HG03196 (cell line): ENCODE results near the gene TRIP13.
"Not testable (repeated sequence)": the region's sequence is repeated elsewhere in the genome, so short reads cannot be mapped to it uniquely, and the experiment has no call there.

Experiments used
- ATAC-seq: cut with Tn5 transposase; IDR thresholded peaks from one replicate; pipeline ENCODE4 v1.9.1; 2021; ENCODE audit not compliant: unreplicated experiment

TRIP13 gene

DNA sequence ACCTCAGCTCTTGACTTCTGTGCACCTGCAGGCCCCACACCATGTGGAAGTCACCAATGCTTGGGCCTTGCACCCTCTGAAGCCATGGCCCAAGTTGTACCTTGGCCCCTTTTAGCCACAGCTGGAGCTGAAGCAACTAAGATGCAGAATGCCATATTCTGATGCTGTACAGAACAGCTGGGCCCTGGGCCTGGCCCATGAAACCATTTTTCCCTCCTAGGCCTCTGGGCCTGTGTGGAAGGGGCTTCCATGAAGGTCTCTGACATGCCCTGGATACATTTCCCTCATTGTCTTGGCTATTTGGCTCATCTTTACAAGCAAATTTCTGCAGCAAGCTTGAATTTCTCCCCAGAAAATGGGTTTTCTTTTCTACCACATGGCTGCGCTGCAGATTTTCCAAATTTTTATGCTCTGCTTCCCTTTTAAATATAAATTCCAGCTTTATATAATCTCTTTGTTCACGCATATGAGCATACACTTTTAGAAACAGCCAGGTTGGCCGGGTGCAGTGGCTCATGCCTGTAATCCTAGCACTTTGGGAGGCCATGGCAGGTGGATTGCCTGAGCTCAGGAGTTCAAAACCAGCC lies 41.8 kb downstream of the TRIP13 start:
- ATAC-seq = not testable (repeated sequence)

DNA sequence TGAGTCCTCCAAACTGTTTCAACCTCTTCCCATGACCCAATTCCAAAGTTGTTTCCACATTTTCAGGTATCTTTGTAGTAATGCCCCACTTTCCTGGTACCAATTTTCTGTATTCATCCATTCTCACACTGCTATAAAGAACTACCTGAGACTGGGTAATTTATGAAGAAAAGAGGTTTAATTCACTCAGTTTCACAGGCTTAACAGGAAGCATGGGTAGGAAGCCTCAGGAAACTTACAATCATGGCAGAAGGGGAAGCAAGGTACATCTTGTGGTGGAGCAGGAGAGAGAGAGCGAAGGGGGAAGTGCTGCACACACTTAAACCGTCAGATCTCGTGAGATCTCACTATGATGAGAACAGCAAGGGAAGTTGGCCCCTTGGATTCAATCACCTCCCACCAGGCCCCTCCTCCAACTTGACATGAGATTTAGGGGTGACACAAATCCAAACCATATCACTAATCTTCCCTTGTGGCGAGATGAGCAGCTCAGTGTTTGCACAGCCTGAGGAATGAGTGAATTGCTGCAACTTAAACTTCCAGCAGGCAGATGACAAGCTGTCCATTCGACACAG lies 42.9 kb downstream of the TRIP13 start:
- no peak for ATAC-seq

DNA sequence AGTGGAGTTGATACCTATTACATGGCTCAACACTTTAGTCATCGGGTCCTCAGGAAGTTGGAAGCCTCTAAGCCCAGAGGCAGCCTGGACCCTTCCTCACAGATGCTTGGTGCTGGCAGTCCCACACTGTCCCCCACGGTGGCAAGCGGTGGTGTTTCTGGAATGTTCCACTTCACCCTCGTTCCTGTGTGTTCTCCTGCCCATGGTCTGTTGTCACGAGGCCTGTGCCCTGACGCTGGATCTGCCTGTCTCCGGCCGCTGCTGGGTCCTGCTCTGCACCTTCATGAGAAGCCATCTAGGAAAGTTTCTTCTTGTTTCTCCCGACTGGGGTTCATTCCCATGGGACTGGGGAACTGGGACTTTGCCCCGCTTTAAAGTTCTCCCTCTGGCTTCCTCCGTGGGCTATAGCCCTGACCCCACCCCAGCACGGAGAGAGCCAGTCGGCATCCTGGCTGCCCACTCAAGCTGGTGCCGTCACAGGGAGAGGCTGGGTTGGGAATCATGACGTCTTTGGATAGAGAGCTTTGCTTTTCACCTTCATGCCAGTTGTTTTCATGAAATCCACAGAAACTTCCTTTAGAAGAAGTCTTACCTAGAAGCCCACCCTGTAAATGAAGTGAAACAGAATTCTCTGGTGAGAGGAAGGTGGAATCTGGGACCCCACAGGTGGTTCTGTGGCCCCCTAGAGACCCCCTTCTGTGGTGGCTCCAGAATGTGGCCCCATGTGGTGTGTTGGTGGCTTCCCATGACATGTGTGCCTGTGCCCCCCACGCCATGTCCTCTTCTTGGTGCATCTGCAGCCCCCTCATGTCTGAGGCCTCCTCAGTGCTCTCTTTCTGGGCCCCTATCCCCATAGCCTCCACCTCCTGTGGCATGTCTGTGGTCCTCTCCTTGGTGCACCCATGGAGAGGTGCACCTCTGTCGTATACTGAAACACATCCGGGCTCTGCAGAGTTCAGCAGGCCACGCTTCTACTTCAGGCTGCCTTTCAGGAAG lies 43.8 kb downstream of the TRIP13 start:
- no peak for ATAC-seq

DNA sequence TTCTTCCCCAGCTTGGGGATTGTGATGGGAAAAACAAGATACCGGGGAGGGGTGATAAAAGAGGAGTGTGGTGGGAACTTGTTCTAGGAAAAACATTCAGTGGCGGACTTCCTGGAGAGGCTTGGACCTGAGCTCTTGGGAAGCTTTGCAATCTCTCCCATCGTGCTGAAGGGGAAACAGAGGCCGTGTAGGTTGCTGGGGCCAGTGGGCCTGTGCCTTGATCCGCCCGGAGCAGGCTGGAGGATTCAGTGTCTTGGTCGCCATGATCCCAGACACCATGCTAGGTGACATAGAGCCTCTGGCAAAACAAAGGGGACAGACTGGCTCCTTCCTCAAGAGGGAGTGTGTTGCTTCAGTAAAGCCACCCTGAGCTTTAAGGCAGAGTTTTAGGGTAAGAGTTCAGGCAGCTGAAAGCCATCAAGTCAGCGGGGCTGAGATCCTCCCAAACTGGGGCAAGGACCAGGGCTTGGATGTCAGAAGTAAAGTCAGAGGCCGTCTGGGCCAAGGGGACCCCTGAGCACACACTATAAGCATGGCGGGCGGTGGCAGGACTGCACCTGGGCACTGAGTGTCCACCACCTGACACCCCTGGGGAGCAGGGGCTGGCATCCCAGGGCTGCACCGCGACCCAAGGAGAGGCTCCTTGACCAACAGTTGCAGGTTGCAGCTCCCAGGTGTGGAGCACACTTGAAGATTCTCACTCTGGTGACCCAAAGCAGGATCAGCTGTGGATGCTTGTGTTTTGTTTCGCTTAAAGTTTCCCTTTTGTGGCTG lies 44.7 kb downstream of the TRIP13 start:
- ATAC-seq = no peak

DNA sequence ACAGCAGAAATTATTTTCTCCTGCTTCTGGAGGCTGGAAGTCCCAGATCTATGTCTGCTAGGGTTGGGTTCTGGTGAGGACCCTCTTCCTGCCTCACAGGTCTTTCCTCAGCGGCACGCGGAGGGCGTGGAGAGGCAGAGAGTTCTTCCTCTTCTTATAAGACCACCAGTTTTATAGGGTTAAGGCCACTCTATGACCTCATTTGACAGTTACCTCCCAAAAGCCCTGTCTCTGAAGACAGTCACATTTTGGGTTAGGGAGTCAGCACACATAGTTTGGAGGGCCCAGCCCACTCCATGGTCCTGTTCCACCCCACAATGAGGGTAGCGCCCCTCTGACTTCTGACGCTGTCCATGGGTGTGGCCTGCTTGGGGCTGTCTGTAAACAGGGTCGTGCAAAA lies 46.7 kb downstream of the TRIP13 start:
- ATAC-seq = no peak

DNA sequence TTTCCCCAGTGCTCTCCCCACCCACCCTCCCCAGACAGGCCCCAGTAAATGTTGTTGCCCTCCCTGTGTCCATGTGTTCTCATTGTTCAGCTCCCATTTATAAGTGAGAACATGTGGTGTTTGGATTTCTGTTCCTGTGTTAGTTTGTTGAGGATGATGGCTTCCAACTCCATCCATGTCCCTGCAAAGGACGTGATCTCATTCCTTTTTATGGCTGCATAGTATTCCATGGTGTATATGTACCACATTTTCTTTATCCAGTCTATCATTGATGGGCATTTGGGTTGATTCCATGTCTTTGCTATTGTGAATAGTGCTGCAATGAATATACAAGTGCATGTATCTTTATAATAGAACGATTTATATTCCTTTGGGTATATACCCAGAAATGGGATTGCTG lies 48.1 kb downstream of the TRIP13 start:
- ATAC-seq = not testable (repeated sequence)

DNA sequence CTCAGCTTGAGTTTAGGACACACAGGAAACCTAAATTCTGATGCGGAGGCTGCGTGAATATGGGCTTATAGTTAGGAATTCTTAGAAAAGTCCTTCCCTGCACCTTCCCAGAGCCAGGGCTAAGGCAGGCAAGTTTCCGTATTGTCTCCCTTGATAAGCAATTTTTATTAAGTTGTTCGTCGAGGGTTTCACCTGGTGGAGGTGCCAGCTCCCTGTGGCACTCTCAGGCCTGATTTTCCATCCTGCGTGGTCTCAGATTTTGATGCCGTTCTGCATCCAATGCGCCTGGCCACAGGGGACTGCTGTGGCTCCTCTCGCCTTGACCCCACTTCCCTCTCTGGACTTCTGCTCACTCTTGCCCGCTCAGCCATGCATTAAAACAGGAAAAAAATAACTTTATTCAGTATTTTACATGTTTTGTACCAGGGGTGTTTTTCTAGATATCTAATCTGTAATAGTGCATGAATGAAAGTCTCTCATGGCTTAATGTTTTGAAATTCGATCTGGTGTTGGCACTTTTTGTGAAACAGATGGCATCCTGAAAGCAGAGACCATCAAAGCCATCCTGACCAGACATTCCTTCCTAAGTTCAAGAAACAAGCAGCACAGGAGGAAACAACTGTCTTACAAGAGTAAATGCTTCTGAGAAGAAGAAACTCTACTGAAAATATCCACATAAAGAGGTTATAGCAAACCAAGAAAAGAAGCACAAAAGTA lies 50.7 kb downstream of the TRIP13 start:
- no peak for ATAC-seq

DNA sequence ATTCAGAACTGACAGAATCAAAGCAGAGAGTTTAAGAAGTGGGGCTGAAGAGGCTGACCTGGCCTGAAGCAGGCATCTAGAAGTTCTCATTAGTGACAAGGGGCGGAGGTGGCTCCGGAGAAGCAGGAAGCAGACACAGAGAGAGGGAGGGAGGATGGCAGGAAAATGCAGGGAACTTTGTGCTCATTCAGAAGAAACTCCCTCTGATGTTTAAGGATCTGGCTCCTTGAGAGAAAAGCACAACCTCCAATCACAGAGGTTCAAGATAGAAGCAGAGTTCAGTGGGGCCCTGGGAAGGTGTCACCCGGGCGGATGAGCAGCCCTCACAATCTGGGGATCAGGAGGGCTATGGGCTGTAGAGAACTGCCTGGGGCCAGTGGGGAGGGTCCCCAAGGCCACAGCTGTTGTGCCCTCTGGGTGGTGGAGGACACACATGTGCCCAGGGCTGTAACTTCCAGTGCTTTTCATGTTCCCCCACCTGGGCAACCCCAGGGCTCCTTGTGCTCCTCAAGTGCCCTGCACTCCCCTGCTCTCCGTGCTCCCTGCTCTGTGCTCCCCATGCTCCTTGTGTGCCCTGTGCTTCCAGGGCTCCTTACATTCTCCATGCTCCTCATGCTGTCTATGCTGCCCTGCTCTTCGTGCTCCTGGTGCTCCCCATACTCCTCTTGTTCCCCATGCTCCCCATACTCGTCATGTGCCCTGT lies 51.4 kb downstream of the TRIP13 start:
- no peak for ATAC-seq

DNA sequence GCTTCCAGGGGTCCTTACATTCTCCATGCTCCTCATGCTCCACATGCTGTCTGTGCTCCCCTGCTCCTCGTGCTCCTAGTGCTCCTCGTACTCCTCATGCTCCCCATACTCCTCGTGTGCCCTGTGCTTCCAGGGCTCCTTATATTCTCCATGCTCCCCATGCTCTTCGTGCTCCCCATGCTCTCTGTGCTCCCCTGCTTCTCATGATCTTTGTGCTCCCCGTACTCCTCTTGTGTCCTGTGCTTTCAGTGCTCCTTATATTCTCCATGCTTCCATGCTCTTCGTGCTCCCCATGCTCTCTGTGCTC lies 51.9 kb downstream of the TRIP13 start:
- no peak for ATAC-seq

DNA sequence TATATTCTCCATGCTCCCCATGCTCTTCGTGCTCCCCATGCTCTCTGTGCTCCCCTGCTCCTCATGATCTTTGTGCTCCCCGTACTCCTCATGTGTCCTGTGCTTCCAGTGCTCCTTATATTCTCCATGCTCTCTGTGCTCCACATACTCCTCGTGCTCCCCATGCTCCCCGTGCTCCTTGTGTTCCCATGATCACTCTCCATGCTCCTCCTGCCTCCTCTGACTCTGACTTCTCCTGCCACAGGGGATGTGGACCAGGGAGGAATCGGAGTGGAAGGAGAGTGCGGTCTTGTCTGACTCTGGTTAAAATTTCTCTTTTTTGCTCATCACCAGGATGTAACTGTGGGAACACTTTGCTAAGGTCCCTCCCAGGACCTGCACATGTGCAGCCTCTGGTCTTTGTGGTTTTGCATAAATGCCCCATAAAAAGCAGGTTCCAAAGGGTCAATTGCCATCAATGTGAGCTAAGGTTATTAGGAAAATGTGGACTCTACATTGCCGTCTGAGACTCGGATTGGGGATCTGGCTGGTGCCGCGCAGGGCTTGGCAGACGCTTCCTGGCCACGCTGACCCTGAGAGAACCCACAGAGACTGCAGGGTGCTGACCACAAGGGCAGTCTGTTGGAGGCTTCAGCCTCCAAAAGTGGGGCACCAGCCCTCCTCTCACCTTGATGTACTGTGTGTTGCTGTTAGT lies 52.5 kb downstream of the TRIP13 start:
- ATAC-seq = no peak

DNA sequence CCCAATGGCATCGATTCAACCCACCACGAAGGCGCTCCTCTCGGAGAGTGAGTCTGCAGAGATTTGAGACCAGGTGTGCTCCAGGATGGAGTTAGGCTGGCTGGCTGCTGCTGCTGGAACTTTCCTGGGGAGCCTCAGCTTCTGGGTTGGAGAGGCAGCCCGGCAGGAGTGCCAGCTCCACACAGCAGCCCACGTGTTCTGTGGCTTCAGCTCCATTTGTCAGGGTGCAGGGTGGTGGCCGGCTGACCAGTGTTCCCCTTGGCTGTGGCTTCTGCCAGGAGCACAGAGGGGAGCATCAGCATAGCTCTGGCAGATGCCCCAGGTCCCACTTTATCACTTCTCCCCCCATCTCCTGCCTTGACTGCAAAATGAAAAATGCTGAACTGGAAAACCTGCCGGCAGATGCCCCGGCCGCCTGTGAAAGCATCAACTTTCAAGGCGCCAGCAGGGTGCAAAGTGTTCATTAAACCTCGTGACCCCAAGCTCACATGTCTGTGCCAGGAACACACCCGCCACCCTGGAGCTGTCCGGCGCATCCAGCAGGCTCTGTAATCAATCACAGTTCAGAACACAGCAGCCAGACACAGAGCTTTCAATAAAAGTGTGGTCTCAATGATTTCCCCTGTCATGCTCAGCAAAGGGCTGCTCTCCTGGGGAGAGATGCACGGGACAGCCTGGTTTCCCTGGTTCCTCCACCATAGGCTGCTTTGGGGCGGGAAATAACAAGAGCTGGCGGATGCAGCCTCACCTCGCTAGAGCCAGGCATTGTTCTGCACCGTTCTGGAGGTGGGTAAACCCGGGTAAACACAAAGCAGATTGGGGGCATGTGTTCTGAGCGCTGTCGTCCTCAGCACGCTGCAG lies 53.2 kb downstream of the TRIP13 start:
- no peak for ATAC-seq

DNA sequence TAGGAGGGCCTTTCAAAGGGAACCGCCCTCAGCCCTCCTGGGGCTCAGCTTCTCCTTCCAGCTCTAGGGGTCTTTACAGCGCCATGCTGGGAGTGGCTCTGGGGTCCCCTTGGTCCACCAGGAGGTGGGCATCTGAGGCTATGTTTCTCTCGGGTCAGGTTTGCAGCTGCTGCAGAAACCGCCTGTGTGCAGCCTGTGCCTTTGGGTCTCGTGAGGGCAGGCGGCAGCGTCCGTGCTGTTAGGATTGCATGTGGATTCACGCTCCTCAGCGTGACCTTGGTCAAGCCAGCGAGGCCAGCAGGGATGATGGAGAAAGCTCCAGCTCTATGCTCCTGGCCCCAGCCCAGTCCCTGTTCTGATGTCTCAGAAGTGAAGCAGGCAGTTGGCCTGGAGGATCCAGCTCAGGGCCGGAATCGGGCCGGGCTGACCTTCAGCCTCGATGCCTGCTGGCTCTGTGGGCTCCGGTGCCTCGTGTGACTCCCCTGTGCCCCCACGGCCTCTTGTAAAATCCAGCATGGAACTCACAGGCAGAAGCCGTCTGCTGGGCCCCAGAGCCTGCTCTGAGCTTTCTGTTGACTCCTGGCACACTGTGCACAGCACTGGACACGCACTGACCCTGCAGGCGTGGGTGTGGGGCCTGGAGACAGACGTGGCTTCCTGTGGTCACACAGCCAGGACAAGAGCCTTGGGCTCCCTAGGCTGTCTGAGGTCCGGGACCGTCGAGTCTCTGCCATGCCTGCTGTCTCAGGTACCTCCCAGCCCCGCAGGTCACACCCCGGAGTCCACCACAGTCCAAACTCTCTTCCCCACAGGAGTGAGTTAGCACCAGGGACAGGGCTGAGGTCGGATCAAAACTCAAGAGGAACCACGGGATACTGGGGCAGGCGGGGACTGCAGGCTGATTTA lies 54.3 kb downstream of the TRIP13 start:
- no peak for ATAC-seq

DNA sequence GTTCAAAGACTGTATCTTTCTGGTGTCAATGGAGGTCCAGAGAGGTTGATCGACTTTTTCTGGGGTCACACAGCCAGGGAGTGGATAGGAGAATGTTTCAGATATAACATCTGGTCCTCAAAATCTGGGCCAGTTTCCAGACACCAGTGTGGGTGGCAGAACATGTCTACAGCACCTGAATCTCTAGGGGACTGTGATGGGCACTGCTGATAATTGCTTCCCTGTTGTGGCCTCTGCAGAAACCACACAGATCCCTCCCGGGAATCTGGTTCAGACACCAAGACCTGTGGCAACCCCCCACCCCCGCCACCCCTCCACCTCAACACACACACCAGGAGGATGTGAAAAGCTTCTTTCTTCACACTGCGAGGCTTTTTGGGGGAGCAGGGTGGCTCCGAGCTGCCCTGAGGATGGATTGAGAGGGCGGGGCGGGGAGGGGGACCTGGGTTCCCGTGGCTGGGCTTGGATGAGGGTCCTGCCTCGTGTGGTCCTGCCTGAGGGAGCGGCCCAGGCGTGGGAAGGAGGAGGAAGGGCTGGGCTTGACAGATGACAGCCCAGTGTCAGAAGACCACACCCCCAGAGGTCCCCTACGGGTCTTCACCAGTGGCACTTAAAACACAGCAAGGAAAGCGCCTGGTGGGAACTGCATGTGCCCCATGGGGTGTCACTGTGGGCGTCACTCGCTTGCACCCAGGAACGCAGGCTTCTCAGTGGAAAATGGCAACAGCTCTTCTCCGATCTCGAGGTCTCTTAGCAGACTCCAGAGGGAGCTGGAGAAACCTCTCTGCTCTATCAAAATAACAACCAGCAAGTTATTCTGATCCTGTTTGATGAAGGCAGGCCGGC lies 55.2 kb downstream of the TRIP13 start:
- ATAC-seq = no peak

DNA sequence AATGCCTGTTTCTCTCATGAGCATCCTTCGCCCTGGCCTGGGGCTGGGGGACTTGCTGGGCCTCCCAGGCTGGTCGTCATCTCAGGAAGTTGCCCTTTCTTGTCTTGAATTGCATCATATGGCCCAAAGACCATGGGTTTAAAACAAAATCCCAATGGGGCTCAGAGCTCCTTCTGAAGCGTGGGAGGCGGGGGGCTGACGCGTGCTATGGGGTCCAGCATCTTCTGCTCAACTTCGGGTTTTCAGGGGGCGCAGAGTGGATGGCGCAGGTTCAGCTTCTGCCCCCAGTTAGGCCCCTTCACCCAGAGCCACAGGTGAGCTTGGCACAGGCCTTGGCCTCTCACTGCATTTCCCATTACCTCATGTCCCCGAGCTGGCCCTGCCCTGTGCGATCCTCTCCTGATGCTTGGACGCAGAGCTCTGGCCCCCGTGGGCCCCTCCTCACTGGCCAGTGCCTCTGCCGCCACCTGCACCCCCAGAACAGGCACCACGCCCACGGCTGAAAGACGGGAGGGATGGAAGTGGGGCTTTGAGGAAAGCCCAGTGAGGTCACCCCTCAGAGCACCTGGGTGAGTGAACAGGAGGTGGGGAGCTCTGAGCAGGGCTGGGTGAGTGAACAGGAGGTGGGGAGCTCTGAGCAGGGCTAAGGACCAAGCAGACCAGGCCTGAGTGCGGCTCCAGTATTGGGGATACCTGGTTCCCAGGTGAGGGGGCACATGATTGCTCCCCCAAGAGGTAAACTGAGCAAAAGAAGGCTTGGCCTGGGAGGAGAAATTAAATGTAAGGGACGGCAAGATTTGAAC lies 56.0 kb downstream of the TRIP13 start:
- ATAC-seq = no peak

DNA sequence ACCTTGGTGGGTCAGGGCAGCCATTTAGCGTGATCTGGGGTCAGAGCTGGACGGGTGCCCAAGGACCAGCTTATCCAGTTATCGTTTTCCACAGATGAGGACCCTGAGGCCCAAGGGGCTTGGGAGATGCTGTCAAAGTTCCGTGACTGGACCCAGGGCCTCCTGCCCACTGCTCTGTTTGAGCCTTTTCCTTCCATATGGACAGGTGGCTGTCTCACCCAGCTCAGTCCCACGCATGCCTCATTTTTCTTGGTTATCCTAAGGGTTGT lies 56.5 kb downstream of the TRIP13 start:
- ATAC-seq = no peak
